Measurements from ENCODE around the gene CDH4. TPM values are rescaled to one million over a fixed set of nuclear protein-coding genes. Genes with fewer than 3 reads are reported as not detected.

CDH4 gene
- total and polyA plus RNA-seq, 2 donors (not counting 3 experiments of a cell fraction or from before 2014, with no cell fraction given), result 0.17 to 0.51 TPM

- no peak overlapping the region for H3K4me2 ChIP-seq (ENCODE audit: insufficient read depth, low read length)
- DNase-seq (ENCODE audit: low read depth, low spot score) (no peak), FAIRE-seq (no peak)
- CTCF ChIA-PET, result no interaction called here
- H3K4me1 ChIP-seq (ENCODE audit: control insufficient read depth, extremely low read depth, insufficient read depth, low read length), result no peaks in the 10 kb centered on the region
- dilution Hi-C loops (cut with MboI; ENCODE audit: extremely low pct_ligation_motif_present, low sequenced_read_pairs) (no loop called here), intact Hi-C loops (cut with micrococcal nuclease) (no loop called here)
- POLR2A ChIA-PET, result no interaction called here
- TF ChIP-seq EZH2 (IDR thresholded peaks at IDR 0.05; ENCODE audit: borderline replicate concordance, low read depth, low read length, severe bottlenecking) (no peak), POLR2AphosphoS5 (IDR thresholded peaks at IDR 0.05; ENCODE audit: insufficient read depth, low read depth, low read length) (no peak), CTCF (IDR thresholded peaks at IDR 0.05; ENCODE audit: extremely low read depth in 1 of 2, insufficient read depth in 1 of 2, low read depth in 1 of 2, low read length in 2 of 2) (no peak), POLR2A (IDR thresholded peaks at IDR 0.05; ENCODE audit: low read depth, low read length) (no peak), MYC (IDR thresholded peaks at IDR 0.05; ENCODE audit: low read depth, low read length) (no peak), FOS (IDR thresholded peaks at IDR 0.05; ENCODE audit: borderline replicate concordance, insufficient read depth, low read length) (no peak), JUN (IDR thresholded peaks at IDR 0.05; ENCODE audit: borderline replicate concordance, insufficient read depth, insufficient read length, low read depth) (no peak), MAX (IDR thresholded peaks at IDR 0.05; ENCODE audit: insufficient read depth, insufficient read length) (no peak), GATA2 (IDR thresholded peaks at IDR 0.05; ENCODE audit: insufficient read depth, insufficient read length, low read depth, low read length) (no peak)
- H3K9ac ChIP-seq (replicated peaks; ENCODE audit: extremely low read depth, insufficient read depth, low read length), result no peak overlapping the region
- H4K20me1 ChIP-seq (replicated peaks; ENCODE audit: control insufficient read depth, extremely low read depth, insufficient read depth, low read length), result no peaks in the 10 kb centered on the region
- H3K36me3 ChIP-seq (ENCODE audit: control insufficient read depth in 2 of 2, extremely low read depth in 1 of 2, insufficient read depth in 2 of 2, low read length in 2 of 2), result no peaks in the 10 kb centered on the region
- H3K27ac ChIP-seq (ENCODE audit: insufficient read depth, low read depth, low read length), result no peak overlapping the region
- peaks cover 2% of the 10 kb centered on the region for H3K9me3 ChIP-seq (replicated peaks; ENCODE audit: control insufficient read depth, insufficient read depth, low read length)
- no peaks in the 10 kb centered on the region for H3K79me2 ChIP-seq (ENCODE audit: control insufficient read depth, insufficient read depth, low read length)
- H3K4me3 ChIP-seq (replicated peaks in 1 of 3; ENCODE audit: insufficient read depth in 1 of 3, low read depth in 1 of 3, low read length in 3 of 3), result no peak overlapping the region
- no peaks in the 10 kb centered on the region for H3K9me1 ChIP-seq (replicated peaks; ENCODE audit: control insufficient read depth, extremely low read depth, insufficient read depth, low read length)
- no peak overlapping the region for H2AFZ ChIP-seq (ENCODE audit: low read depth, low read length)
- no peaks in the 10 kb centered on the region for H3K27me3 ChIP-seq (ENCODE audit: control insufficient read depth in 2 of 2, insufficient read depth in 2 of 2, low read length in 2 of 2)
- BruUV-seq (replicated peaks), result no TSS peak
These were observed 281.2 kb downstream of the CDH4 start for GRCh38 chr20:61533231-61533631.

All from endothelial cell of umbilical vein (primary cell).